Suprapubic skin (tissue), 4 donors: ENCODE measurements around the gene MRPS23. TPM values are rescaled to one million over a fixed set of nuclear protein-coding genes. Genes with fewer than 3 reads are reported as not detected.

ENCODE experiments used
- DNase-seq, 2 donors: peaks; one replicate each; pipeline ENCODE4 v3.0.0-alpha.2; 2019; ENCODE audit warnings: low spot score in 2 of 2
- H3K27ac ChIP-seq: fragments of 200-600 bp; sonication (generic); one replicate; pipeline ENCODE4 v1.5.1; 2019
- H3K27me3 ChIP-seq: fragments of 200-600 bp; sonication (generic); one replicate; pipeline ENCODE4 v1.5.1; 2019
- H3K36me3 ChIP-seq: fragments of 200-600 bp; sonication (generic); one replicate; pipeline ENCODE4 v1.5.1; 2019
- H3K4me1 ChIP-seq: fragments of 200-600 bp; sonication (generic); one replicate; pipeline ENCODE4 v1.5.1; 2019
- H3K4me3 ChIP-seq: fragments of 200-600 bp; sonication (generic); one replicate; pipeline ENCODE4 v1.5.1; 2019; ENCODE audit warnings: mild to moderate bottlenecking
- H3K9me3 ChIP-seq: fragments of 200-600 bp; sonication (generic); one replicate; pipeline ENCODE4 v1.5.1; 2019
- CTCF ChIP-seq, 2 donors: fragments of 200-600 bp in 1 of 2; fragments of 450-650 bp in 1 of 2; sonication (generic) in 1 of 2; IDR thresholded peaks; one replicate each; pipeline ENCODE4 v1.5.1; 2016 to 2019; ENCODE audit warnings: antibody characterized with exemption in 2 of 2, mild to moderate bottlenecking in 1 of 2, moderate library complexity in 1 of 2
- EP300 ChIP-seq: sonication (generic); formaldehyde crosslinking; IDR thresholded peaks from one replicate; pipeline ENCODE4 v1.6.1; 2017; ENCODE audit warnings: antibody characterized with exemption
- POLR2A ChIP-seq, 2 donors: fragments of 450-650 bp; IDR thresholded peaks; one replicate each; pipeline ENCODE4 v1.6.1; 2017; ENCODE audit warnings: antibody characterized with exemption in 2 of 2, mild to moderate bottlenecking in 2 of 2, moderate library complexity in 2 of 2
- POLR2AphosphoS5 ChIP-seq, 3 donors: sonication (generic); formaldehyde crosslinking; IDR thresholded peaks; one replicate each; pipeline ENCODE4 v1.6.1; 2017; ENCODE audit warnings: antibody characterized with exemption in 3 of 3
- WGBS: methylation state at CpG from one replicate; pipeline ENCODE4 v1.1.5; 2018; 5-methylcytosine and 5-hydroxymethylcytosine counted together
- total RNA-seq, 4 donors: library from RNA; depleted of rRNA; stranded (reverse); fragments of >200 nt; gene quantifications; one replicate each; pipeline ENCODE4 v1.1.0, GENCODE V29; 2016

The MRPS23 gene
- total RNA-seq, 4 donors from 2014 or later = 7.4 to 15.2 (median 12.5) TPM

GRCh38 chr17:57872536-57872935 lies 22.7 kb upstream of the MRPS23 start:
- no peaks in the 10 kb centered on the region for H3K9me3 ChIP-seq
- TF ChIP-seq EP300 = no peak
- no peak for TF ChIP-seq POLR2AphosphoS5 (IDR thresholded peaks at IDR 0.05)
- no peak for TF ChIP-seq POLR2A (IDR thresholded peaks at IDR 0.05)
- TF ChIP-seq CTCF (IDR thresholded peaks at IDR 0.05) = no peak
- WGBS = 83% methylated on average over 13 of the region's 14 CpGs
- peaks cover 7% of the 10 kb centered on the region for H3K36me3 ChIP-seq
- H3K4me1 ChIP-seq = peaks cover 72% of the 10 kb centered on the region
- DNase-seq = no peak
- H3K27ac ChIP-seq = no peak overlapping the region
- H3K4me3 ChIP-seq = no peak overlapping the region
- no peaks in the 10 kb centered on the region for H3K27me3 ChIP-seq

GRCh38 chr17:57871863-57872262 lies 22.0 kb upstream of the MRPS23 start:
- no peak overlapping the region for H3K4me3 ChIP-seq
- H3K36me3 ChIP-seq = peaks cover 7% of the 10 kb centered on the region
- H3K4me1 ChIP-seq = peaks cover 75% of the 10 kb centered on the region
- no peak for DNase-seq
- no peaks in the 10 kb centered on the region for H3K9me3 ChIP-seq
- WGBS = 94% methylated on average over 8 of the region's 8 CpGs
- H3K27ac ChIP-seq = no peak overlapping the region
- TF ChIP-seq POLR2A (IDR thresholded peaks at IDR 0.05) = no peak
- no peak for TF ChIP-seq POLR2AphosphoS5 (IDR thresholded peaks at IDR 0.05)
- no peak for TF ChIP-seq CTCF (IDR thresholded peaks at IDR 0.05)
- TF ChIP-seq EP300 = no peak
- no peaks in the 10 kb centered on the region for H3K27me3 ChIP-seq

GRCh38 chr17:57871155-57871554 lies 21.3 kb upstream of the MRPS23 start:
- no peak overlapping the region for H3K4me3 ChIP-seq
- no peaks in the 10 kb centered on the region for H3K27me3 ChIP-seq
- DNase-seq = no peak
- no peak overlapping the region for H3K27ac ChIP-seq
- peaks cover 70% of the 10 kb centered on the region for H3K4me1 ChIP-seq
- peaks cover 11% of the 10 kb centered on the region for H3K36me3 ChIP-seq
- no peak for TF ChIP-seq CTCF (IDR thresholded peaks at IDR 0.05)
- no peak for TF ChIP-seq EP300
- no peak for TF ChIP-seq POLR2A (IDR thresholded peaks at IDR 0.05)
- no peak for TF ChIP-seq POLR2AphosphoS5 (IDR thresholded peaks at IDR 0.05)
- no peaks in the 10 kb centered on the region for H3K9me3 ChIP-seq
- 91% methylated on average over 7 of the region's 7 CpGs for WGBS

- H3K9me3 ChIP-seq = no peaks in the 10 kb centered on the region
- H3K27ac ChIP-seq = no peak overlapping the region
- H3K27me3 ChIP-seq = no peaks in the 10 kb centered on the region
- DNase-seq = no peak
- no peak overlapping the region for H3K4me3 ChIP-seq
- H3K4me1 ChIP-seq = peaks cover 61% of the 10 kb centered on the region
- peaks cover 16% of the 10 kb centered on the region for H3K36me3 ChIP-seq
- TF ChIP-seq EP300 (no peak), POLR2A (IDR thresholded peaks at IDR 0.05) (no peak), POLR2AphosphoS5 (IDR thresholded peaks at IDR 0.05) (no peak)
Measured at GRCh38 chr17:57870283-57870635, 20.4 kb upstream of the MRPS23 start.

DNA sequence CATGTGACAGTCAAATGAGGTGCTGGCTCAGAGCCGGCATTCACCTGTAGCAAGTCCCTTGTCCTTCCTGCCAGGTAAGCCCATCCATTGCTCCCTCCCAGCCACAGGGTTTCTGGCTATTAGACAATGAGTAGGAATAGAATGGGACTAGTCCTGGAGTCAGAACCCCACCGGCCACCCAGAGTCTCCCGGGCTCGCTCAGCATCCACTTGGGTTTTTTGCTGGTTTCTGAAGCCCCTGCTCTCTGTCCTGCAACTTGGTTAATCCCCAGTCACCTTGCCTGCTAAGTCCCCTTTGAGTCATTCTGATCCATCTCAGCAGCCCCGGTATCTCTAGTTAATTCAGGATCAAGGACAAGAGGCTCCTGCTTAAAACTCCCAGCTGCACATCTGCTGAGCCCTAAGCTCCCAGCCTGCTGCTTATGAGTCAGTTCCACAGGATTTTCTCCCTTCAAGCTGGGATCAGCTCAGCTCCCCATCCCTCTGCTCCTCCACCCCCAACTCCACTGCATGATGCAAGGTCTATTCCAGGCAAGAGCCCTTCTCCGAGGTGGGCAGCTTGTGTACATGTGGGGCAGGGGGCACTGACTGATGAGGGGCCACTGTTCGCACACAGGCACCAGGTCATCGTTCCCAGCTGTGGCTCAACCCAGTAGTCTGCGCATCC lies 19.9 kb upstream of the MRPS23 start:
- no peak for TF ChIP-seq POLR2A (IDR thresholded peaks at IDR 0.05)
- no peak for TF ChIP-seq CTCF (IDR thresholded peaks at IDR 0.05)
- no peak for TF ChIP-seq POLR2AphosphoS5 (IDR thresholded peaks at IDR 0.05)
- no peak for TF ChIP-seq EP300
- Histone ChIP-seq H3K27ac (no peak overlapping the region), H3K36me3 (peaks cover 16% of the 10 kb centered on the region), H3K4me3 (no peak overlapping the region), H3K4me1 (peaks cover 56% of the 10 kb centered on the region), H3K9me3 (no peaks in the 10 kb centered on the region), H3K27me3 (no peaks in the 10 kb centered on the region)
- no peak for DNase-seq
- WGBS = 88% methylated on average over 9 of the region's 9 CpGs
